Prostate gland (tissue), 2 donors: ENCODE results near the gene NAP1L1. TPM values are rescaled to one million over a fixed set of nuclear protein-coding genes. Genes with fewer than 3 reads are reported as not detected.

Source experiments
- DNase-seq: peaks from one replicate; pipeline ENCODE4 v3.0.0-alpha.2; 2019; ENCODE audit warnings: low spot score
- H3K27ac ChIP-seq, 2 donors: fragments of 200-600 bp; sonication (generic); 2 replicates each; pipeline ENCODE4 v1.5.1; 2017 to 2019
- H3K27me3 ChIP-seq: fragments of 200-600 bp; sonication (generic); replicated peaks from 2 replicates; pipeline ENCODE4 v1.5.1; 2019; ENCODE audit not compliant: insufficient read depth
- H3K36me3 ChIP-seq, 2 donors: fragments of 200-600 bp; sonication (generic); 1 replicate in 1 of 2; 2 replicates in 1 of 2; pipeline versions ENCODE4 v1.5.1 to v1.8.1; 2017 to 2019
- H3K4me1 ChIP-seq: fragments of 200-600 bp; sonication (generic); replicated peaks from 2 replicates; pipeline ENCODE4 v1.5.1; 2019
- H3K4me3 ChIP-seq, 2 donors: fragments of 200-600 bp; sonication (generic); 2 replicates each; pipeline ENCODE4 v1.5.1; 2017 to 2019
- H3K9me3 ChIP-seq: fragments of 200-600 bp; sonication (generic); 2 replicates; pipeline ENCODE4 v1.5.1; 2017
- POLR2A ChIP-seq: fragments of 450-650 bp; IDR thresholded peaks from one replicate; pipeline ENCODE4 v1.6.1; 2016; ENCODE audit warnings: antibody characterized with exemption, mild to moderate bottlenecking
- POLR2AphosphoS5 ChIP-seq: sonication (generic); formaldehyde crosslinking; IDR thresholded peaks from one replicate; pipeline ENCODE4 v1.6.1; 2017; ENCODE audit warnings: antibody characterized with exemption
- WGBS: methylation state at CpG from one replicate; pipeline ENCODE4 v1.1.5; 2018; 5-methylcytosine and 5-hydroxymethylcytosine counted together
- intact Hi-C: fragments of 100-400 bp; cut with DNase I; formaldehyde crosslinking; loops from one replicate; pipeline ENCODE4 v1.14.2; 2022
- total RNA-seq, 2 donors: library from RNA; depleted of rRNA; stranded (reverse); fragments of >200 nt; gene quantifications; one replicate each; pipeline ENCODE4 v1.1.0, GENCODE V29; 2016
- TF ChIP-seq, protein P1 (sequence below), 4 experiments: fragments of 200-600 bp in 2 of 4; fragments of 450-650 bp in 2 of 4; sonication (generic) in 2 of 4; IDR thresholded peaks; 1 replicate in 3 of 4; 2 replicates in 1 of 4; pipeline ENCODE4 v1.5.1; 2016 to 2019; ENCODE audit warnings: antibody characterized with exemption in 4 of 4, mild to moderate bottlenecking in 2 of 4, moderate library complexity in 2 of 4

NAP1L1 gene
- total RNA-seq, 2 donors from 2014 or later = 223 to 325 TPM

- intact Hi-C loops = no loop called here
- no peaks in the 10 kb centered on the region for H3K4me1 ChIP-seq
- no peaks in the 10 kb centered on the region for H3K36me3 ChIP-seq
- DNase-seq = no peak
- no peak for TF ChIP-seq POLR2A
- TF ChIP-seq, protein P1, sequence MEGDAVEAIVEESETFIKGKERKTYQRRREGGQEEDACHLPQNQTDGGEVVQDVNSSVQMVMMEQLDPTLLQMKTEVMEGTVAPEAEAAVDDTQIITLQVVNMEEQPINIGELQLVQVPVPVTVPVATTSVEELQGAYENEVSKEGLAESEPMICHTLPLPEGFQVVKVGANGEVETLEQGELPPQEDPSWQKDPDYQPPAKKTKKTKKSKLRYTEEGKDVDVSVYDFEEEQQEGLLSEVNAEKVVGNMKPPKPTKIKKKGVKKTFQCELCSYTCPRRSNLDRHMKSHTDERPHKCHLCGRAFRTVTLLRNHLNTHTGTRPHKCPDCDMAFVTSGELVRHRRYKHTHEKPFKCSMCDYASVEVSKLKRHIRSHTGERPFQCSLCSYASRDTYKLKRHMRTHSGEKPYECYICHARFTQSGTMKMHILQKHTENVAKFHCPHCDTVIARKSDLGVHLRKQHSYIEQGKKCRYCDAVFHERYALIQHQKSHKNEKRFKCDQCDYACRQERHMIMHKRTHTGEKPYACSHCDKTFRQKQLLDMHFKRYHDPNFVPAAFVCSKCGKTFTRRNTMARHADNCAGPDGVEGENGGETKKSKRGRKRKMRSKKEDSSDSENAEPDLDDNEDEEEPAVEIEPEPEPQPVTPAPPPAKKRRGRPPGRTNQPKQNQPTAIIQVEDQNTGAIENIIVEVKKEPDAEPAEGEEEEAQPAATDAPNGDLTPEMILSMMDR (IDR thresholded peaks at IDR 0.05) = no peak
- no peak for TF ChIP-seq POLR2AphosphoS5
- no peak overlapping the region for H3K27ac ChIP-seq
- no peaks in the 10 kb centered on the region for H3K9me3 ChIP-seq
- H3K4me3 ChIP-seq = no peak overlapping the region
- WGBS = 86% methylated on average over 1 of the region's 1 CpG
- H3K27me3 ChIP-seq = no peaks in the 10 kb centered on the region
These were observed 17.4 kb upstream of the NAP1L1 start for GRCh38 chr12:76101739-76102385.

GRCh38 chr12:76096079-76096646 lies 11.7 kb upstream of the NAP1L1 start:
- H3K4me1 ChIP-seq = no peaks in the 10 kb centered on the region
- TF ChIP-seq POLR2A (no peak), POLR2AphosphoS5 (no peak)
- TF ChIP-seq, protein P1 (IDR thresholded peaks at IDR 0.05) = no peak
- intact Hi-C loops = no loop called here
- H3K36me3 ChIP-seq = no peaks in the 10 kb centered on the region
- no peaks in the 10 kb centered on the region for H3K9me3 ChIP-seq
- 55% methylated on average over 3 of the region's 3 CpGs for WGBS
- H3K4me3 ChIP-seq = no peak overlapping the region
- no peak for DNase-seq
- no peak overlapping the region for H3K27ac ChIP-seq
- H3K27me3 ChIP-seq = no peaks in the 10 kb centered on the region

DNA sequence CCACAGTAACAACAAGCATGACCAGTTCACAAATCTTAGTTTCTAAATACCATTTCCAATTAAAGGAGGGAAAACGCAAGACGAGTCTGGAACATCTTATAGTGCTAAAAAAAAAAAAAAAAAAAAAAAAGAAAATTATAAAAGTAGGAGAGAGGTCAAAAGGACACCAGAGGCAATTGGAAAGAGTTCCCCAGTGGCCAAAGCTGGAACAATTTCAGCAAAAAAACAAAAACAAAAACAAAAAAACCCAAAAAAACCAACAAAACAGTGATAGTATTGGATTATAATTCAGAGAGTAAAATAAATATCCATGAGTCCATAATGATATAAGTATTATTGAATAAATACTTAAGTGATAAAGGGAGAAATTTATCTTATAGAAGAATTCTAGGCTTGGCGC lies 10.3 kb upstream of the NAP1L1 start:
- no peaks in the 10 kb centered on the region for H3K36me3 ChIP-seq
- 94% methylated on average over 3 of the region's 3 CpGs for WGBS

DNA sequence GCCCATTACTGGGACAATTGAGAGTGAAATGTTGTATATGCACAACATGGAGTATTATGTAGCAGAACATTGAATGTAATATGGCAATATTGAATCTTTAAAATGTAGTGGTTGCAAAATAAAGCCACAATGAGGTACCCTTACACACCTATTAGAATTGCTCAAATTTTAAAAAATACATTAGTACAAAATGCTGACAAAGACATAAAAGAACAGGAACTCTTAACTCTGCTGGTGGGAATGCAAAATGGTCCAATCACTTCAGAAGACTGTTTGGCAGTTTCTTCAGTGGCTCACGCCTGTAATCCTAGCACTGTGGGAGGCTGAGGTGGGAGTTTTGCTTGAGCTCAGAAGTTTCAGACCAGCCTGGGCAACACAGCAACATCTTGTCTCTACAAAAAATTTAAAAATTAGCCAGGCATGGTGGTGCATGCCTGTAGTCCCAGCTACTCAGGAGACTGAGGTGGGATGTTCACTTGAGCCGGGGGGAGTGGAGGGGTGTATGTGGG lies 6.8 kb upstream of the NAP1L1 start:
- intact Hi-C loops = no loop called here
- TF ChIP-seq POLR2A (no peak), POLR2AphosphoS5 (no peak)
- TF ChIP-seq, protein P1 (IDR thresholded peaks at IDR 0.05) = no peak
- Histone ChIP-seq H3K4me1 (no peaks in the 10 kb centered on the region), H3K4me3 (no peak overlapping the region), H3K9me3 (no peaks in the 10 kb centered on the region), H3K27me3 (no peaks in the 10 kb centered on the region), H3K27ac (no peak overlapping the region), H3K36me3 (no peaks in the 10 kb centered on the region)
- DNase-seq = no peak
- WGBS = 75% methylated on average over 2 of the region's 2 CpGs

More for the DNA sequence above, 10.3 kb upstream of the NAP1L1 start:
- DNase-seq = no peak
- Histone ChIP-seq H3K9me3 (no peaks in the 10 kb centered on the region), H3K4me3 (no peak overlapping the region), H3K27ac (no peak overlapping the region), H3K27me3 (no peaks in the 10 kb centered on the region), H3K4me1 (no peaks in the 10 kb centered on the region)
- TF ChIP-seq, protein P1 (IDR thresholded peaks at IDR 0.05) = no peak
- TF ChIP-seq POLR2AphosphoS5 (no peak), POLR2A (no peak)
- intact Hi-C loops = no loop called here

DNA sequence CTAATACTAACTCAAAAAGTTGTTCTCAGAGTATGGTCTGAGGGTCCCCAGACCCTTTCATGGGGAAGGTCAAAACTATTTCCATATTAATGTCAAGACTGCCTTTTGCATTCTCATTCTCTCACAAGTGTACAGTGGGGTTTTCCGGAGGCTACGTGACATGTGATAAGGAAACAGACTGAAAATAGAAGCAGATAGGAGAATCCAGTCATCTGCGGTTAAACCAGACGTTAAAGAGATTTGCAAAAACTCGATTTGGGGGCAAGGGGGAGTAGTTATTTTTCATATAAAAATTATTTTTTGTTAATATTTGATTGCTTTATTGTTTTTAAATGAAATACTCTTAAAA lies 1.0 kb upstream of the NAP1L1 start:
- Histone ChIP-seq H3K4me3 (peak overlapping the region; percentile 76 to 94), H3K27ac (peak overlapping the region; percentile 96 to 99), H3K27me3 (no peaks in the 10 kb centered on the region), H3K9me3 (no peaks in the 10 kb centered on the region), H3K4me1 (no peaks in the 10 kb centered on the region), H3K36me3 (no peaks in the 10 kb centered on the region)
- DNase-seq = no peak
- TF ChIP-seq POLR2AphosphoS5 (no peak), POLR2A (no peak)
- TF ChIP-seq, protein P1 (IDR thresholded peaks at IDR 0.05) = no peak
- intact Hi-C loops = loop anchor here (2.0 to 10.0 kb wide), 3 partner anchors 173 to 499 kb away; partner anchors contain the start of gene BBS10
- 38% methylated on average over 5 of the region's 5 CpGs for WGBS
